ENCODE data around the gene TTLL3.
A peak's percentile ranks its signal among the peaks of the same experiment; 100 is the strongest.

The TTLL3 gene

GRCh38 chr3:9806688-9807589 lies 3.1 kb upstream of the TTLL3 start:
- no peak for DNase-seq (ENCODE audit: low spot score)

- DNase-seq (ENCODE audit: low spot score), result no peak
These were observed 2.1 kb upstream of the TTLL3 start for GRCh38 chr3:9807981-9808344.

- peak; percentile 55 for DNase-seq (ENCODE audit: low spot score)
These were observed 1.6 kb upstream of the TTLL3 start for GRCh38 chr3:9808345-9809037.

- peak; percentile 9 for DNase-seq (ENCODE audit: low spot score)
These were observed 835 bp upstream of the TTLL3 start for GRCh38 chr3:9809239-9809614.

GRCh38 chr3:9810433-9810770 lies 340 bp downstream of the TTLL3 start:
- no peak for DNase-seq (ENCODE audit: low spot score)

GRCh38 chr3:9810846-9811245 lies 784 bp downstream of the TTLL3 start:
- no peak for DNase-seq (ENCODE audit: low spot score)

GRCh38 chr3:9812870-9813483 lies 2.9 kb downstream of the TTLL3 start:
- DNase-seq (ENCODE audit: low spot score), result no peak

GRCh38 chr3:9815986-9816385 lies 5.9 kb downstream of the TTLL3 start:
- DNase-seq (ENCODE audit: low spot score), result no peak

GRCh38 chr3:9817436-9817835 lies 7.4 kb downstream of the TTLL3 start:
- no peak for DNase-seq (ENCODE audit: low spot score)

- DNase-seq (ENCODE audit: low spot score), result no peak
These were observed 8.7 kb downstream of the TTLL3 start for GRCh38 chr3:9818666-9819335.

GRCh38 chr3:9820543-9820942 lies 10.5 kb downstream of the TTLL3 start:
- no peak for DNase-seq (ENCODE audit: low spot score)

- DNase-seq (ENCODE audit: low spot score), result no peak
These were observed 10.9 kb downstream of the TTLL3 start for GRCh38 chr3:9820946-9821345.

- no peak for DNase-seq (ENCODE audit: low spot score)
These were observed 15.5 kb downstream of the TTLL3 start for GRCh38 chr3:9825451-9826040.

- peak; percentile 35 for DNase-seq (ENCODE audit: low spot score)
These were observed 16.9 kb downstream of the TTLL3 start for GRCh38 chr3:9826815-9827573.

GRCh38 chr3:9828801-9829755 lies 19.0 kb downstream of the TTLL3 start:
- no peak for DNase-seq (ENCODE audit: low spot score)

GRCh38 chr3:9831253-9831652 lies 21.2 kb downstream of the TTLL3 start:
- no peak for DNase-seq (ENCODE audit: low spot score)

GRCh38 chr3:9833078-9833477 lies 23.0 kb downstream of the TTLL3 start:
- DNase-seq (ENCODE audit: low spot score), result no peak

GRCh38 chr3:9834520-9835380 lies 24.7 kb downstream of the TTLL3 start:
- DNase-seq (ENCODE audit: low spot score), result no peak

Data from activated CD4-positive, alpha-beta T cell treated with anti-CD3 and anti-CD28 coated beads, Interleukin-2, Interleukin-4, amounts not matched to agents 100 ng/mL and 50 ng/mL, durations not matched to agents 16 hours and 8 hours (primary cell).